Measurements from ENCODE around the gene PRKACA.

Gene PRKACA

DNA sequence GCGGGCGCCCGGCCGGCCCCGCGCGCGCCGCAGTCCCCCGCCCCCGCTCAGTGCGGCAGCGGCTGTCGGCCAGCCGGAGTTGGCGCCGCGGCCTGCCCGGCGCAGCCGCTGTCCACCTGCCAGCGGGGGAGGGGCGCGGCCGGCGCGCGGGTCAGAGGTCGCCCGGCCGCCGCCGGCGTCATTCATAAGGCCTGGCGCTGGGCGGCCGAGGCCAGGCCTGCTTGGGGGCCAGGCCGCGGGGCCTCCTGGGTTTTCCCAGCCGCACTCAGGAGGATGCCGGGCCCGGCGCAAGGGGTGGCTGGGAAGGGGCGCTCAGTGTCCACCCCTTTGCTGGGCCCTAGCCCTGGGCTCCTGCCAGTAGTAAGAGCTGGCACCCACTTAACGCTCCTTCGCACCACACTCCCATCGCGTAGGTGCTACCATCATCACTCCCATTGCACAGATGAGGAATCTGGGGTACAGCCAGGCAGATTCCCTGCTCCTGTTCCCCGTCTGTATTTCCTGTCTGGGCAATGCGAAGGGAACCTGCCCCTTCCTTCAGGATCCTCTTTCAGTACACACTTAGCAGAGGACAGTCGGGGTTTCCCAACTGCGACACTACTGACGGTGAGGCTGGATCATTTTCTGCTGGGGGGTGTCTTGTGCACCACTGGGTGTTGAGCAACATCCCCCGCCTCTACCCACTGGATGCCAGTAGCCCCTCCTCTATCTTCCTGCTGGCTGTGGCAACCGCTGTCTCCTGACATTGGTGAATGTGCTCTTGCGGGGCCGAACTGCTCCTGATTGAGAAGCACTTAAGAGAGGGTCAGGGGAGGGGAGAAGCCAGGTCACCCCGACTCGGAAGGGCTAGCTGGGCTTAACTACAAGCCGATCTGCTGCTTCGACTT, 846 bp upstream of the PRKACA start (continued):
- TF ChIP-seq, protein P1, sequence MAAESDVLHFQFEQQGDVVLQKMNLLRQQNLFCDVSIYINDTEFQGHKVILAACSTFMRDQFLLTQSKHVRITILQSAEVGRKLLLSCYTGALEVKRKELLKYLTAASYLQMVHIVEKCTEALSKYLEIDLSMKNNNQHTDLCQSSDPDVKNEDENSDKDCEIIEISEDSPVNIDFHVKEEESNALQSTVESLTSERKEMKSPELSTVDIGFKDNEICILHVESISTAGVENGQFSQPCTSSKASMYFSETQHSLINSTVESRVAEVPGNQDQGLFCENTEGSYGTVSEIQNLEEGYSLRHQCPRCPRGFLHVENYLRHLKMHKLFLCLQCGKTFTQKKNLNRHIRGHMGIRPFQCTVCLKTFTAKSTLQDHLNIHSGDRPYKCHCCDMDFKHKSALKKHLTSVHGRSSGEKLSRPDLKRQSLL (tag by site-specific recombination; IDR thresholded peaks at IDR 0.05) = no peak
- peak; percentile 46; the same call in 1 of the 2 replicates for TF ChIP-seq ZFP69B (tag by site-specific recombination; IDR thresholded peaks at IDR 0.05)
- TF ChIP-seq ZBTB21 (tag by site-specific recombination; IDR thresholded peaks at IDR 0.05) = peak; percentile 33
- TF ChIP-seq HOXC10 (CRISPR knock-in tag; IDR thresholded peaks at IDR 0.05) = no peak
- TF ChIP-seq, protein P2, sequence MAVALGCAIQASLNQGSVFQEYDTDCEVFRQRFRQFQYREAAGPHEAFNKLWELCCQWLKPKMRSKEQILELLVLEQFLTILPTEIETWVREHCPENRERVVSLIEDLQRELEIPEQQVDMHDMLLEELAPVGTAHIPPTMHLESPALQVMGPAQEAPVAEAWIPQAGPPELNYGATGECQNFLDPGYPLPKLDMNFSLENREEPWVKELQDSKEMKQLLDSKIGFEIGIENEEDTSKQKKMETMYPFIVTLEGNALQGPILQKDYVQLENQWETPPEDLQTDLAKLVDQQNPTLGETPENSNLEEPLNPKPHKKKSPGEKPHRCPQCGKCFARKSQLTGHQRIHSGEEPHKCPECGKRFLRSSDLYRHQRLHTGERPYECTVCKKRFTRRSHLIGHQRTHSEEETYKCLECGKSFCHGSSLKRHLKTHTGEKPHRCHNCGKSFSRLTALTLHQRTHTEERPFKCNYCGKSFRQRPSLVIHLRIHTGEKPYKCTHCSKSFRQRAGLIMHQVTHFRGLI (tag by site-specific recombination; IDR thresholded peaks at IDR 0.05) = no peak
- TF ChIP-seq, protein P3, sequence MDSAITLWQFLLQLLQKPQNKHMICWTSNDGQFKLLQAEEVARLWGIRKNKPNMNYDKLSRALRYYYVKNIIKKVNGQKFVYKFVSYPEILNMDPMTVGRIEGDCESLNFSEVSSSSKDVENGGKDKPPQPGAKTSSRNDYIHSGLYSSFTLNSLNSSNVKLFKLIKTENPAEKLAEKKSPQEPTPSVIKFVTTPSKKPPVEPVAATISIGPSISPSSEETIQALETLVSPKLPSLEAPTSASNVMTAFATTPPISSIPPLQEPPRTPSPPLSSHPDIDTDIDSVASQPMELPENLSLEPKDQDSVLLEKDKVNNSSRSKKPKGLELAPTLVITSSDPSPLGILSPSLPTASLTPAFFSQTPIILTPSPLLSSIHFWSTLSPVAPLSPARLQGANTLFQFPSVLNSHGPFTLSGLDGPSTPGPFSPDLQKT (IDR thresholded peaks at IDR 0.05; ENCODE audit: borderline replicate concordance, low read depth, low read length) = no peak
- TF ChIP-seq, protein P4, sequence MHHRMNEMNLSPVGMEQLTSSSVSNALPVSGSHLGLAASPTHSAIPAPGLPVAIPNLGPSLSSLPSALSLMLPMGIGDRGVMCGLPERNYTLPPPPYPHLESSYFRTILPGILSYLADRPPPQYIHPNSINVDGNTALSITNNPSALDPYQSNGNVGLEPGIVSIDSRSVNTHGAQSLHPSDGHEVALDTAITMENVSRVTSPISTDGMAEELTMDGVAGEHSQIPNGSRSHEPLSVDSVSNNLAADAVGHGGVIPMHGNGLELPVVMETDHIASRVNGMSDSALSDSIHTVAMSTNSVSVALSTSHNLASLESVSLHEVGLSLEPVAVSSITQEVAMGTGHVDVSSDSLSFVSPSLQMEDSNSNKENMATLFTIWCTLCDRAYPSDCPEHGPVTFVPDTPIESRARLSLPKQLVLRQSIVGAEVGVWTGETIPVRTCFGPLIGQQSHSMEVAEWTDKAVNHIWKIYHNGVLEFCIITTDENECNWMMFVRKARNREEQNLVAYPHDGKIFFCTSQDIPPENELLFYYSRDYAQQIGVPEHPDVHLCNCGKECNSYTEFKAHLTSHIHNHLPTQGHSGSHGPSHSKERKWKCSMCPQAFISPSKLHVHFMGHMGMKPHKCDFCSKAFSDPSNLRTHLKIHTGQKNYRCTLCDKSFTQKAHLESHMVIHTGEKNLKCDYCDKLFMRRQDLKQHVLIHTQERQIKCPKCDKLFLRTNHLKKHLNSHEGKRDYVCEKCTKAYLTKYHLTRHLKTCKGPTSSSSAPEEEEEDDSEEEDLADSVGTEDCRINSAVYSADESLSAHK (tag by site-specific recombination; IDR thresholded peaks at IDR 0.05) = 0 out of 2 replicates have a peak, but pooled peaks have one; percentile 14
- TF ChIP-seq OSR2 (tag by site-specific recombination; IDR thresholded peaks at IDR 0.05) = 0 out of 2 replicates have a peak, but pooled peaks have one; percentile 6
- TF ChIP-seq ZNF555 (tag by site-specific recombination; conservative IDR thresholded peaks at IDR 0.05) = no peak
- peak; percentile 62 for TF ChIP-seq ZIC2 (tag by site-specific recombination; IDR thresholded peaks at IDR 0.05)
- TF ChIP-seq, protein P5, sequence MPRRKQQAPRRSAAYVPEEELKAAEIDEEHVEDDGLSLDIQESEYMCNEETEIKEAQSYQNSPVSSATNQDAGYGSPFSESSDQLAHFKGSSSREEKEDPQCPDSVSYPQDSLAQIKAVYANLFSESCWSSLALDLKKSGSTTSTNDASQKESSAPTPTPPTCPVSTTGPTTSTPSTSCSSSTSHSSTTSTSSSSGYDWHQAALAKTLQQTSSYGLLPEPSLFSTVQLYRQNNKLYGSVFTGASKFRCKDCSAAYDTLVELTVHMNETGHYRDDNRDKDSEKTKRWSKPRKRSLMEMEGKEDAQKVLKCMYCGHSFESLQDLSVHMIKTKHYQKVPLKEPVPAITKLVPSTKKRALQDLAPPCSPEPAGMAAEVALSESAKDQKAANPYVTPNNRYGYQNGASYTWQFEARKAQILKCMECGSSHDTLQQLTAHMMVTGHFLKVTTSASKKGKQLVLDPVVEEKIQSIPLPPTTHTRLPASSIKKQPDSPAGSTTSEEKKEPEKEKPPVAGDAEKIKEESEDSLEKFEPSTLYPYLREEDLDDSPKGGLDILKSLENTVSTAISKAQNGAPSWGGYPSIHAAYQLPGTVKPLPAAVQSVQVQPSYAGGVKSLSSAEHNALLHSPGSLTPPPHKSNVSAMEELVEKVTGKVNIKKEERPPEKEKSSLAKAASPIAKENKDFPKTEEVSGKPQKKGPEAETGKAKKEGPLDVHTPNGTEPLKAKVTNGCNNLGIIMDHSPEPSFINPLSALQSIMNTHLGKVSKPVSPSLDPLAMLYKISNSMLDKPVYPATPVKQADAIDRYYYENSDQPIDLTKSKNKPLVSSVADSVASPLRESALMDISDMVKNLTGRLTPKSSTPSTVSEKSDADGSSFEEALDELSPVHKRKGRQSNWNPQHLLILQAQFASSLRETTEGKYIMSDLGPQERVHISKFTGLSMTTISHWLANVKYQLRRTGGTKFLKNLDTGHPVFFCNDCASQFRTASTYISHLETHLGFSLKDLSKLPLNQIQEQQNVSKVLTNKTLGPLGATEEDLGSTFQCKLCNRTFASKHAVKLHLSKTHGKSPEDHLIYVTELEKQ (tag by site-specific recombination; IDR thresholded peaks at IDR 0.05; ENCODE audit: borderline replicate concordance) = no peak
- TF ChIP-seq, protein P6, sequence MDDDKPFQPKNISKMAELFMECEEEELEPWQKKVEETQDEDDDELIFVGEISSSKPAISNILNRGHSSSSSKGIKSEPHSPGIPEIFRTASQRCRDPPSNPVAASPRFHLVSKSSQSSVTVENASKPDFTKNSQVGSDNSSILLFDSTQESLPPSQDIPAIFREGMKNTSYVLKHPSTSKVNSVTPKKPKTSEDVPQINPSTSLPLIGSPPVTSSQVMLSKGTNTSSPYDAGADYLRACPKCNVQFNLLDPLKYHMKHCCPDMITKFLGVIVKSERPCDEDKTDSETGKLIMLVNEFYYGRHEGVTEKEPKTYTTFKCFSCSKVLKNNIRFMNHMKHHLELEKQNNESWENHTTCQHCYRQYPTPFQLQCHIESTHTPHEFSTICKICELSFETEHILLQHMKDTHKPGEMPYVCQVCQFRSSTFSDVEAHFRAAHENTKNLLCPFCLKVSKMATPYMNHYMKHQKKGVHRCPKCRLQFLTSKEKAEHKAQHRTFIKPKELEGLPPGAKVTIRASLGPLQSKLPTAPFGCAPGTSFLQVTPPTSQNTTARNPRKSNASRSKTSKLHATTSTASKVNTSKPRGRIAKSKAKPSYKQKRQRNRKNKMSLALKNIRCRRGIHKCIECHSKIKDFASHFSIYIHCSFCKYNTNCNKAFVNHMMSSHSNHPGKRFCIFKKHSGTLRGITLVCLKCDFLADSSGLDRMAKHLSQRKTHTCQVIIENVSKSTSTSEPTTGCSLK (tag by site-specific recombination; IDR thresholded peaks at IDR 0.05) = no peak
- TF ChIP-seq ZBTB48 (tag by site-specific recombination; IDR thresholded peaks at IDR 0.05) = peak; percentile 34; the same call in 1 of the 2 replicates
- TF ChIP-seq ZNF16 (tag by site-specific recombination; IDR thresholded peaks at IDR 0.05; ENCODE audit: low read depth) = no peak
- TF ChIP-seq ZNF610 (tag by site-specific recombination; IDR thresholded peaks at IDR 0.05; ENCODE audit: borderline replicate concordance) = no peak
- TF ChIP-seq ZNF561 (tag by site-specific recombination; IDR thresholded peaks at IDR 0.05; ENCODE audit: borderline replicate concordance) = no peak
- TF ChIP-seq, protein P7, sequence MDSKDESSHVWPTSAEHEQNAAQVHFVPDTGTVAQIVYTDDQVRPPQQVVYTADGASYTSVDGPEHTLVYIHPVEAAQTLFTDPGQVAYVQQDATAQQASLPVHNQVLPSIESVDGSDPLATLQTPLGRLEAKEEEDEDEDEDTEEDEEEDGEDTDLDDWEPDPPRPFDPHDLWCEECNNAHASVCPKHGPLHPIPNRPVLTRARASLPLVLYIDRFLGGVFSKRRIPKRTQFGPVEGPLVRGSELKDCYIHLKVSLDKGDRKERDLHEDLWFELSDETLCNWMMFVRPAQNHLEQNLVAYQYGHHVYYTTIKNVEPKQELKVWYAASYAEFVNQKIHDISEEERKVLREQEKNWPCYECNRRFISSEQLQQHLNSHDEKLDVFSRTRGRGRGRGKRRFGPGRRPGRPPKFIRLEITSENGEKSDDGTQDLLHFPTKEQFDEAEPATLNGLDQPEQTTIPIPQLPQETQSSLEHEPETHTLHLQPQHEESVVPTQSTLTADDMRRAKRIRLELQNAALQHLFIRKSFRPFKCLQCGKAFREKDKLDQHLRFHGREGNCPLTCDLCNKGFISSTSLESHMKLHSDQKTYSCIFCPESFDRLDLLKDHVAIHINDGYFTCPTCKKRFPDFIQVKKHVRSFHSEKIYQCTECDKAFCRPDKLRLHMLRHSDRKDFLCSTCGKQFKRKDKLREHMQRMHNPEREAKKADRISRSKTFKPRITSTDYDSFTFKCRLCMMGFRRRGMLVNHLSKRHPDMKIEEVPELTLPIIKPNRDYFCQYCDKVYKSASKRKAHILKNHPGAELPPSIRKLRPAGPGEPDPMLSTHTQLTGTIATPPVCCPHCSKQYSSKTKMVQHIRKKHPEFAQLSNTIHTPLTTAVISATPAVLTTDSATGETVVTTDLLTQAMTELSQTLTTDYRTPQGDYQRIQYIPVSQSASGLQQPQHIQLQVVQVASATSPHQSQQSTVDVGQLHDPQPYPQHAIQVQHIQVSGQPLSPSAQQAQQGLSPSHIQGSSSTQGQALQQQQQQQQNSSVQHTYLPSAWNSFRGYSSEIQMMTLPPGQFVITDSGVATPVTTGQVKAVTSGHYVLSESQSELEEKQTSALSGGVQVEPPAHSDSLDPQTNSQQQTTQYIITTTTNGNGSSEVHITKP (tag by site-specific recombination; IDR thresholded peaks at IDR 0.05) = peak; percentile 94
- TF ChIP-seq ZNF514 (tag by site-specific recombination; IDR thresholded peaks at IDR 0.05) = no peak
- TF ChIP-seq ZFP41 (tag by site-specific recombination; IDR thresholded peaks at IDR 0.05; ENCODE audit: borderline replicate concordance) = no peak
- no peak for TF ChIP-seq ZNF501 (tag by site-specific recombination; IDR thresholded peaks at IDR 0.05)
- no peak for TF ChIP-seq ZNF214 (tag by site-specific recombination; IDR thresholded peaks at IDR 0.05; ENCODE audit: borderline replicate concordance)
- no peak for TF ChIP-seq ZNF175 (tag by site-specific recombination; IDR thresholded peaks at IDR 0.05)

All from HEK293 (cell line).